ENCODE data around the gene MUCL3. TPM values are rescaled to one million over a fixed set of nuclear protein-coding genes. Genes with fewer than 3 reads are reported as not detected.

The MUCL3 gene
- total RNA-seq, 4 donors from 2014 or later, result 0.04 TPM; not detected in 3

- 77% methylated on average over 3 of the region's 7 CpGs; no CpG with 5 or more reads in 1 of the 2 donors for WGBS, 2 donors (ENCODE audit: low coverage in 1 of 2)
- ATAC-seq, result no peak
- TF ChIP-seq EP300 (IDR thresholded peaks at IDR 0.05) (no peak), CTCF (IDR thresholded peaks at IDR 0.05) (no peak), POLR2AphosphoS5 (IDR thresholded peaks at IDR 0.05) (no peak), POLR2A (IDR thresholded peaks at IDR 0.05) (no peak)
- Histone ChIP-seq H3K9me3 (peaks cover 0 to 10% (median 0%) of the 10 kb centered on the region in 3 donors), H3K27me3 (peaks cover 11% of the 10 kb centered on the region), H3K27ac (no peak within 1 kb of the TSS), H3K4me1 (no peaks in the 10 kb centered on the region), H3K4me3 (no peak within 1 kb of the TSS), H3K36me3 (no peaks in the 10 kb centered on the region)
Measured at GRCh38 chr6:30931969-30932645, 8.7 kb upstream of the MUCL3 start, which contains the start of gene SFTA2. SFTA2 (minus strand) TSS chr6:30932170; CDS start chr6:30932096, 74 bp downstream.

- H3K36me3 ChIP-seq, result no peaks in the 10 kb centered on the region
- no peak for ATAC-seq
- peaks cover 0 to 10% (median 0%) of the 10 kb centered on the region in 3 donors for H3K9me3 ChIP-seq
- TF ChIP-seq CTCF (IDR thresholded peaks at IDR 0.05) (no peak), POLR2AphosphoS5 (IDR thresholded peaks at IDR 0.05) (no peak), EP300 (IDR thresholded peaks at IDR 0.05) (no peak), POLR2A (IDR thresholded peaks at IDR 0.05) (no peak)
- no peak overlapping the region for H3K4me3 ChIP-seq
- H3K27me3 ChIP-seq, result peaks cover 18% of the 10 kb centered on the region
- no peak overlapping the region for H3K27ac ChIP-seq
- WGBS, 2 donors (ENCODE audit: low coverage in 1 of 2), result 74% methylated on average over 3 of the region's 6 CpGs; no CpG with 5 or more reads in 1 of the 2 donors
- H3K4me1 ChIP-seq, result no peaks in the 10 kb centered on the region
Measured at GRCh38 chr6:30932665-30933365, 8.0 kb upstream of the MUCL3 start.

GRCh38 chr6:30935018-30935417 is 5.8 kb upstream of the MUCL3 start:
- 0 to 40% methylated on average over 1 to 2 of the region's 3 CpGs for WGBS, 2 donors (ENCODE audit: low coverage in 1 of 2)
- Histone ChIP-seq H3K9me3 (no peaks in the 10 kb centered on the region), H3K36me3 (no peaks in the 10 kb centered on the region), H3K4me1 (peaks cover 0 to 7% (median 0%) of the 10 kb centered on the region in 3 donors), H3K27me3 (peaks cover 27% of the 10 kb centered on the region), H3K27ac (no peak overlapping the region), H3K4me3 (no peak overlapping the region)
- no peak for ATAC-seq
- no peak for TF ChIP-seq POLR2A (IDR thresholded peaks at IDR 0.05)
- no peak for TF ChIP-seq CTCF (IDR thresholded peaks at IDR 0.05)
- TF ChIP-seq EP300 (IDR thresholded peaks at IDR 0.05), result no peak
- no peak for TF ChIP-seq POLR2AphosphoS5 (IDR thresholded peaks at IDR 0.05)

- Histone ChIP-seq H3K4me1 (peaks cover 0 to 8% (median 0%) of the 10 kb centered on the region in 3 donors), H3K4me3 (no peak overlapping the region), H3K27me3 (peaks cover 39% of the 10 kb centered on the region), H3K36me3 (no peaks in the 10 kb centered on the region), H3K9me3 (no peaks in the 10 kb centered on the region), H3K27ac (no peak overlapping the region)
- WGBS, 2 donors (ENCODE audit: low coverage in 1 of 2), result 77% methylated on average over 5 of the region's 6 CpGs; no CpG with 5 or more reads in 1 of the 2 donors
- TF ChIP-seq EP300 (IDR thresholded peaks at IDR 0.05) (no peak), POLR2AphosphoS5 (IDR thresholded peaks at IDR 0.05) (no peak), POLR2A (IDR thresholded peaks at IDR 0.05) (no peak), CTCF (IDR thresholded peaks at IDR 0.05) (no peak)
- no peak for ATAC-seq
Measured at GRCh38 chr6:30937265-30937664, 3.5 kb upstream of the MUCL3 start.

All from gastroesophageal sphincter (tissue), 4 donors.